Skeletal muscle satellite cell (primary cell): ENCODE data around the gene MTFMT.
"Not testable (repeated sequence)": the region's sequence is repeated elsewhere in the genome, so short reads cannot be mapped to it uniquely, and the experiment has no call there.

Source experiments
- H3K27me3 ChIP-seq: 2 replicates; pipeline ENCODE4 v1.7.0; 2013; ENCODE audit warnings: low read length; ENCODE audit not compliant: control insufficient read depth, insufficient read depth
- H3K36me3 ChIP-seq: 2 replicates; pipeline ENCODE4 v1.7.0; 2013; ENCODE audit warnings: mild to moderate bottlenecking, control low read depth, low read length; ENCODE audit not compliant: insufficient read depth
- H3K4me1 ChIP-seq: 2 replicates; pipeline ENCODE4 v1.7.0; 2013; ENCODE audit warnings: low read length; ENCODE audit not compliant: control insufficient read depth, insufficient read depth
- H3K4me2 ChIP-seq: 2 replicates; pipeline ENCODE4 v1.7.0; 2013; ENCODE audit warnings: mild to moderate bottlenecking, low read length
- H3K4me3 ChIP-seq: 2 replicates; pipeline ENCODE4 v1.7.0; 2013; ENCODE audit warnings: low read length
- H3K9ac ChIP-seq: 2 replicates; pipeline ENCODE4 v1.7.0; 2013; ENCODE audit warnings: mild to moderate bottlenecking, low read depth, low read length, moderate library complexity
- H3K9me3 ChIP-seq: replicated peaks from 2 replicates; pipeline ENCODE4 v1.7.0; 2013; ENCODE audit warnings: mild to moderate bottlenecking, control low read depth, low read length

The MTFMT gene

DNA sequence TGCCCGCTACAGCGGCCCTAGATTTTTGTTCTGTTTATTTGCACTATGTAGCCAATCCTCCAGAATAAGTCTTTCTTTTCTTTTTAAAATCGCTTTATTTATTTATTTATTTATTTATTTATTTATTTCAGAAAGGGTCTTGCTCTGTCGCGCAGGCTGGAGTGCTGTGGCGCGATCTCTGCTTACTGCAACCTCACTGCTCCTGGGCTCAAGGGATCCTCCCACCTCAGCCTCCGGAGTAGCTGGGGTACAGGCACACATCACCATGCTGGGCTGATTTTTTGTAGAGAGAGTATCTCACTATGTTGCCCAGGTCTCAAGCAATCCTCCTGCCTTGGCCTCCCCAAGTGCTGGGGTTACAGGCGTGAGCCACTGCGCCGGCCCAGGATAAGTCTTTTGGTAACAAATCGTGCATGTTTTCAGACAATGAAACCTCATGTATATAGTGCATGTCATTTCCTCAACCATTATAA, 333 bp upstream of the MTFMT start:
- peak overlapping the region; percentile 96 for H3K4me2 ChIP-seq
- H3K9me3 ChIP-seq = no peaks in the 10 kb centered on the region
- peaks cover 6% of the 10 kb centered on the region for H3K27me3 ChIP-seq
- H3K4me3 ChIP-seq = peak overlapping the region; percentile 99
- peaks cover 12% of the 10 kb centered on the region for H3K36me3 ChIP-seq
- H3K9ac ChIP-seq = no peak overlapping the region
- peaks cover 17% of the 10 kb centered on the region for H3K4me1 ChIP-seq

DNA sequence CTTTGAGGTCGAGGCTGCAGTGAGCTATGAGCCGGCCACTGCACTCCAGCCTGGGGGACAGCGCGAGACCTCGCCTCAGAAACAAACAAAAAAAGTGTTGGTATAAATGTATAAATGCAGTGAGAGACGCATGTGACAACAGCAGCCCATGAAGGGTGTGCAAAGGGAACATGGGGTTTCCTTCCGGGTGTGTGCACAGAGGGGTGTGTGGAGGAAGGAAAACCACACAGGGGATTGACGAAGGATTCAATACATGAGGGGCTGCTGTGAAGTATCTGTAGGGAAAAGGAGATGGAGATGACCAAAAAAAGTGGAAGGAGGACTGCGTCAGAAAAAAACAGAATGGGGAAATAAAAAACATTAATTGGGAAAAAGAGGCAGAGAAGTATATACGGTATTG, 1.1 kb downstream of the MTFMT start:
- H3K9ac ChIP-seq = peak overlapping the region; percentile 87

DNA sequence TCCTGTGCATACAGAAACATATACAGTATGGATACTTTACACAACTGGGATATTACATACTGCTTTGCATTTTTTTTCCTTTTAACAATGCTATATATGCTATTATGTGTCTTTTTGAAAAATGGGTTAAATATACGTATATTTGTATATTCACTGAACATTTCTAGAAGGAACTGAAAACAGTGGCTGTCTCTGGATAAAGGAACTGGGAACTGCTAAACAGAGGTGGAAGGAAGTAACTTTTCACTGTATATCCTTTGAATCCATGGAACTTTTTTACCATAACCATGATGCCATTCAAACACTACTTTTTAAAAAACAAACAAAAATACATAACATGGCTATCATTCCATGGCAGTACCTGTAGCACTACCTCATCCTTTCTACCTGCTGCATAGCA, 1.8 kb downstream of the MTFMT start:
- H3K27me3 ChIP-seq = peaks cover 6% of the 10 kb centered on the region
- peaks cover 11% of the 10 kb centered on the region for H3K4me1 ChIP-seq
- H3K4me2 ChIP-seq = peak overlapping the region; percentile 96
- no peak overlapping the region for H3K9ac ChIP-seq
- peaks cover 24% of the 10 kb centered on the region for H3K36me3 ChIP-seq
- H3K9me3 ChIP-seq = no peaks in the 10 kb centered on the region
- H3K4me3 ChIP-seq = no peak overlapping the region

More for the DNA sequence above, 1.1 kb downstream of the MTFMT start:
- Histone ChIP-seq H3K36me3 (peaks cover 19% of the 10 kb centered on the region), H3K4me1 (peaks cover 17% of the 10 kb centered on the region), H3K9me3 (no peaks in the 10 kb centered on the region), H3K4me2 (peak overlapping the region; percentile 96), H3K27me3 (peaks cover 6% of the 10 kb centered on the region), H3K4me3 (peak overlapping the region; percentile 99)

DNA sequence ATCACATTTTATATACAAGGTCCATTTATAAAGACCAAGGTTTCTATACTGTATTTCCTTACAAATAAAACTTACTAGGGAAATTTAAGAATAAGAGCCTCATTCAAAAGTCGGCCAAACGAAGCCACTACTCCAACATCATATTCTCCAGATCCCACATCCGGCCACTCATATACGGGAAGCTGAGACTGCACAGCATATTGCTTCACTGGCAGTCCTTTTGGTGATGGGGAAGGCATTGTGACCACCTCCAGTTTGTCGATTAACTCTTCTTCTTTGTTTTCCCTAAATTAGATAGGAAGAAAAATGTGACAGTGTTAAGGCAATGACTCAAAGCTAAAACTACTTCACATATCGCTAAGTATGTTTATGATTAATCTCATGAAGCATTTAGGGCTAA, 2.7 kb downstream of the MTFMT start:
- Histone ChIP-seq H3K4me2 (no peak overlapping the region), H3K4me3 (no peak overlapping the region), H3K4me1 (peaks cover 10% of the 10 kb centered on the region), H3K27me3 (peaks cover 2% of the 10 kb centered on the region), H3K9me3 (no peaks in the 10 kb centered on the region), H3K36me3 (peaks cover 24% of the 10 kb centered on the region), H3K9ac (no peak overlapping the region)

DNA sequence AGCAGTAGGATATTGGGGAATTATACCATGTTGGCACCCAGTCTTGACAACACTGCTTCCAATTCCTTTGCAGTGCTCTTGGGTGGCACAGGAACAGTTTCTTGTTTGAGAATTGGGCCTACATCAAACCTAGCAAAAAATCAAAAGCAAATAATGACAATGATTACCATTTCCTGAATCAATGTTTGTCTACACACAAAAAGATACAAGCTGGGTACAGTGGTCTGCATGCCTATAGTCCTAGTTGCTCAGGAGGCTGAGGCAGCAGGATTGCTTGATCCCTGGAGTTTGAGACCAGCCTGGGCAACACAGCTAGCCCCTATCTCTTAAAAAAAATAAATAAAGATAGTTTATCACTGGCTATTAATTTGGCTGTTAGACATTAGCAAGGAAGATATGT, 8.0 kb downstream of the MTFMT start:
- Histone ChIP-seq H3K27me3 (no peaks in the 10 kb centered on the region), H3K9ac (no peak overlapping the region), H3K4me1 (no peaks in the 10 kb centered on the region), H3K4me3 (no peak overlapping the region), H3K36me3 (peaks cover 62% of the 10 kb centered on the region), H3K4me2 (no peak overlapping the region), H3K9me3 (no peaks in the 10 kb centered on the region)

DNA sequence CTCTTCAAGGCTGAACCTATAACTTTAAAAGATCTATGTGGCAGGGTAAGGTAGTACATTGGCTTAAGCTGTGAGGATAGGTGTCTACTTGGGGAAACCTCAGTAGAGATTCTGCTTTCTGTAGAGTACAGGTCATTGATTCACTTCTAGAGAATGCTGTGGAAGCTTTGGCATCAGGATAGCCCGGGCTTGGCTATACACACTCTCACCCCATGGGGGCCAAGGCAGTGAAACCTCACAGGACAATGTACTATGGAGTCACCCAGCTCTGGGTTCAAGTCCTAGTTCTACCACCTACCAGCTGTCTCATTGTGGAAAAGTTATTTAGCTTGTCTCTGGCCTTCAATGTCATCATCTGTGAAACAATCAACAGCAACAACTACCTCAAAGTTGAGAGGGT, 9.0 kb downstream of the MTFMT start:
- H3K4me2 ChIP-seq = no peak overlapping the region
- no peak overlapping the region for H3K9ac ChIP-seq
- no peaks in the 10 kb centered on the region for H3K9me3 ChIP-seq
- no peaks in the 10 kb centered on the region for H3K4me1 ChIP-seq
- peaks cover 64% of the 10 kb centered on the region for H3K36me3 ChIP-seq
- no peaks in the 10 kb centered on the region for H3K27me3 ChIP-seq
- H3K4me3 ChIP-seq = no peak overlapping the region

DNA sequence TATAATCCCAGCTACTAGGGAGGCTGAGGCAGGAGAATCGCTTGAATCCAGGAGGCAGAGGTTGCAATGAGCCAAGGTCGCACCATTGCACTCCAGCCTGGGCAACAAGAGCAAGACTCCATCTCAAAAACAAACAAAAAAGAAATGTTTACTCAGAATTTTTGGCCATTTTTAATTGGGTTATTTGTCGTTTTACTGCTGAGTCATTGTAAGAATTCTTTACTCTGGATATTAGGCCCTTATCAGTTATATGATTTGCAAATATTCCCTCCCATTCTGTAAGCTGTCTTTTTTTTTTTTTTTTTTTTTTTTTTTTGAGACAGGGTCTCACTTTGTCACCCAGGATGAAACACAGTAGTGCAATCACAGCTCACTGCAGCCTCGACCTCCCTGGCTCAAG, 18.2 kb downstream of the MTFMT start:
- not testable (repeated sequence) for H3K4me1 ChIP-seq, H3K27me3 ChIP-seq, H3K4me2 ChIP-seq, H3K9me3 ChIP-seq, H3K4me3 ChIP-seq, H3K9ac ChIP-seq
- peaks cover 46% of the 10 kb centered on the region for H3K36me3 ChIP-seq

DNA sequence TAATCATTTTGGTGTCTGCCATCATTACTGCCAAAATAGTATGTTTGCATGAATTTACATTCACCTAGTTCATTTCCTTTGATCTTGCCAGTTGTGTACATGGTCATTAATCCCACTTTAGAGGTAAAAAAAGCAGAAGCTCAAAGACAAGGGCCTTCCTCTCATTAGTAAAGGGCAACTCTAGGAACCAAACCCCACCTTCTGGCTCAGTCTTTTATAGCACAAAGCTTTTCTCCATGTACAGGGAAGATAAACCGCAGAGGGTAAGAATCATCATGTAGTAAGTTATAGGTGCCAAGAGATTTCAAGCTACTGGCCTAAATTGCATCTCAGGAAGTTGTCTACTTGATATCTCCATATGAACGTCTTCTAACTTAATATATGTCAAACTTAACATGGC, 20.5 kb downstream of the MTFMT start:
- Histone ChIP-seq H3K36me3 (peaks cover 38% of the 10 kb centered on the region), H3K9ac (no peak overlapping the region), H3K9me3 (peaks cover 4% of the 10 kb centered on the region), H3K4me3 (no peak overlapping the region), H3K4me2 (no peak overlapping the region), H3K27me3 (no peaks in the 10 kb centered on the region), H3K4me1 (no peaks in the 10 kb centered on the region)

DNA sequence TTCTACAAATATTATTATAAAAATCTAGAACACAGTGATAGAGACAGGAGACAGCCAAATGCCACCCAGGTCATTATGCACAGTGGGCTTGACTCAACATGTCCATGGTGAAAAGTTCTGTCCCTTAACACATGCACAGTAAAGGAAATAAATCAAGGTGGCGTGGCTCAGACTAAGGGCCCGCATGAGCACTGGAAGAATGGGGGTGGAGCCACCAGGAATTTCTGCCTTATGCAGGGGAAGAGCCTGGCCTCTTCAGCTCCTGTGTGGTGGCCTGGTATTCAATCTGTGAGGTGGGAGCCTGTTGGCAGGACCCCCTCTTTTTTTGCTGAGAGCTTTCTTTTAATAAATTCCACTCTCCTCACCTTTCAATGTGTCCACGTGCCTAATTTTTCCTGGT, 22.6 kb downstream of the MTFMT start:
- H3K4me3 ChIP-seq = no peak overlapping the region
- H3K9ac ChIP-seq = no peak overlapping the region
- H3K36me3 ChIP-seq = peaks cover 25% of the 10 kb centered on the region
- no peaks in the 10 kb centered on the region for H3K9me3 ChIP-seq
- H3K4me2 ChIP-seq = no peak overlapping the region
- H3K27me3 ChIP-seq = no peaks in the 10 kb centered on the region
- H3K4me1 ChIP-seq = no peaks in the 10 kb centered on the region

DNA sequence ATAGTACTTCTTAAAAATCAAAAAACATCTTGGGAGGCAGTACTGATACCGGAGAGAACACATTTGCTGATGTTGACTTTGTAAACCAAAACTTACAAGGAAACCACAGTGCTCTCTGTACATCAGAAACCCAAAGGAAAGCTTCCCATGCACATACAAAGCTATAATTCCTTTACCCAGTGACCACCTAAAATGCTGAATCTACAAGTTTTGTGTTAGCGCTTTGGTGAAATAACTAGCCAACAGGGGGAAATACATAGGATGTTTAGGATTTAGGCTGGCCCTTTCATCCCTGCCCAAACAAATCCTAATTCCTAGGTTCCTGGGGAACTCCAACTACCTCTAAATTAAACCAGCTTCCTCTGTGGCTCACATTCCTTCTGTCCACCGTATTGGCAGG, 24.4 kb downstream of the MTFMT start:
- Histone ChIP-seq H3K4me2 (no peak overlapping the region), H3K4me3 (no peak overlapping the region), H3K9me3 (no peaks in the 10 kb centered on the region), H3K4me1 (no peaks in the 10 kb centered on the region), H3K9ac (no peak overlapping the region), H3K36me3 (peaks cover 21% of the 10 kb centered on the region), H3K27me3 (no peaks in the 10 kb centered on the region)

DNA sequence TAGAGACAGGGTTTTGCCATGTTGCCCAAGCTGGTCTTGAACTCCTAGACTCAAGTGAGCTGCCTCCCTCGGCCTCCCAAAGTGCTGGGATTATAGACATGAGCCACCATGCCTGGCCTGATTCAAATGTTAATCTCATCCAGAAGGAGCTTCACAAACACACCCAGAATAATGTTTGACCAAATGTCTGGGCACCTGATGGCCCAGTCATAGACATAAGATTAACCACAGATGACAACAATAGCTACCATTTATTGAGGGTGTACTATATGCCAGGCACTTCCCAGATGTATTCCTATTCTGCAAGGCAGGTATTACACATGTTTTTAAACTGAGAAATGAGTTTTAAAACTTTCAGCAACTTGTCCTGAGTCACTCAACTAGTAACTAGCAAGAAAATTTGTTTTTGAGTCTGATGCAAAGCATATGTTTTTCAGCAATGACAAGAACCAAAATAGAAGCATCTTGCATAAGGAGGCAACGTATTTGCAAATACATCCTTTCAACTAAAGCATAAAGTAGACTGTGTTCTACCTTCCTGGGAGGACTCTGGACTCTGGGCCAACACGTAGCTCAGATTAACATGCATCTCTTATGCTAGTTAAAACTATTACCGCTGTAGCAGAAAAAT, 31.6 kb downstream of the MTFMT start:
- Histone ChIP-seq H3K4me2 (no peak overlapping the region), H3K9ac (no peak overlapping the region), H3K9me3 (no peaks in the 10 kb centered on the region), H3K4me3 (no peak overlapping the region), H3K27me3 (no peaks in the 10 kb centered on the region), H3K36me3 (peaks cover 5% of the 10 kb centered on the region), H3K4me1 (no peaks in the 10 kb centered on the region)

DNA sequence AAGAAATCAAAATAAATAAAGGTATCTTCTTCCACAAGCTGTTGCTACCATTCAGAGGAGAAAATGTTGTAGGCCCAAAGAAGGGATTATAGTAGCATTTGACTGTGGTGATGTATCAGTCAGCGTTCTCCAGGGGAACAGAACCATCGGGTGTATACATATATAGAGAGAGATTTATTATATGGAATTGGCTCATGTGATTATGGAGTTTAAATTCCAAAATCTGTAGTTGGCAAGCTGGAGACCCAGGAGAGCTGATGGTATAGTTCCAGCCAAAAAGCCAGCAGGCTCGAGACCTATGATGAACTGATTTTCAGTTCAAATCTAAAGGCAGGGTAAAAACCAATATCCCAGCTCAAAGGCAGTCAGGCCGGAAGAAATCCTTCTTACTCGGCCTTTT, 32.4 kb downstream of the MTFMT start:
- H3K4me1 ChIP-seq = no peaks in the 10 kb centered on the region
- no peaks in the 10 kb centered on the region for H3K27me3 ChIP-seq
- H3K4me2 ChIP-seq = no peak overlapping the region
- H3K9me3 ChIP-seq = no peaks in the 10 kb centered on the region
- H3K4me3 ChIP-seq = no peak overlapping the region
- H3K36me3 ChIP-seq = peaks cover 5% of the 10 kb centered on the region
- H3K9ac ChIP-seq = no peak overlapping the region
